ENCODE results near the gene DCC. TPM values are rescaled to one million over a fixed set of nuclear protein-coding genes. Genes with fewer than 3 reads are reported as not detected.

DCC gene
- total and polyA plus RNA-seq, 7 experiments from 2014 or later, result not detected

GRCh38 chr18:52766002-52766545 is 426.1 kb downstream of the DCC start:
- H3K9me3 Mint-ChIP-seq, result peaks cover 0 to 17% (median 4%) of the 10 kb centered on the region in 11 donors
- DNase-seq (no peak), ATAC-seq (no peak)
- Histone ChIP-seq H3K36me3 (ENCODE audit: control insufficient read depth in 2 of 3, insufficient read depth in 3 of 3, low read length in 3 of 3) (no peaks in the 10 kb centered on the region), H3K9me3 (ENCODE audit: control insufficient read depth in 2 of 3, low read length in 3 of 3) (no peaks in the 10 kb centered on the region), H3K27ac (ENCODE audit: low read depth, low read length) (no peak overlapping the region), H3K27me3 (ENCODE audit: control insufficient read depth in 2 of 2, insufficient read depth in 2 of 2, low read length in 2 of 2) (no peaks in the 10 kb centered on the region), H3K4me3 (ENCODE audit: low read length) (no peak overlapping the region), H3K4me1 (ENCODE audit: control insufficient read depth in 2 of 2, insufficient read depth in 2 of 2, low read length in 2 of 2) (no peaks in the 10 kb centered on the region)
- H3K27ac Mint-ChIP-seq, result no peak overlapping the region
- H3K4me1 Mint-ChIP-seq, result no peaks in the 10 kb centered on the region
- H3K4me3 Mint-ChIP-seq, result no peak overlapping the region
- no peaks in the 10 kb centered on the region for H3K27me3 Mint-ChIP-seq
- CTCF ChIA-PET, result no interaction called here
- intact Hi-C loops (cut with micrococcal nuclease), result no loop called here
- no peaks in the 10 kb centered on the region for H3K36me3 Mint-ChIP-seq
- POLR2A ChIA-PET, result no interaction called here

GRCh38 chr18:52781113-52781512 is 441.1 kb downstream of the DCC start:
- no peak overlapping the region for H3K4me3 Mint-ChIP-seq
- H3K36me3 Mint-ChIP-seq, result no peaks in the 10 kb centered on the region
- Histone ChIP-seq H3K4me3 (ENCODE audit: low read length) (no peak overlapping the region), H3K36me3 (ENCODE audit: control insufficient read depth in 2 of 3, insufficient read depth in 3 of 3, low read length in 3 of 3) (no peaks in the 10 kb centered on the region), H3K4me1 (ENCODE audit: control insufficient read depth in 2 of 2, insufficient read depth in 2 of 2, low read length in 2 of 2) (no peaks in the 10 kb centered on the region), H3K27me3 (ENCODE audit: control insufficient read depth in 2 of 2, insufficient read depth in 2 of 2, low read length in 2 of 2) (no peaks in the 10 kb centered on the region), H3K9me3 (ENCODE audit: control insufficient read depth in 2 of 3, low read length in 3 of 3) (no peaks in the 10 kb centered on the region), H3K27ac (ENCODE audit: low read depth, low read length) (no peak overlapping the region)
- peaks cover 0 to 22% (median 5%) of the 10 kb centered on the region in 11 donors for H3K9me3 Mint-ChIP-seq
- DNase-seq (no peak), ATAC-seq (no peak)
- no peaks in the 10 kb centered on the region for H3K4me1 Mint-ChIP-seq
- CTCF ChIA-PET, result no interaction called here
- POLR2A ChIA-PET, result no interaction called here
- no peak overlapping the region for H3K27ac Mint-ChIP-seq
- intact Hi-C loops (cut with micrococcal nuclease), result no loop called here
- no peaks in the 10 kb centered on the region for H3K27me3 Mint-ChIP-seq

GRCh38 chr18:52791321-52791720 is 451.3 kb downstream of the DCC start:
- intact Hi-C loops (cut with micrococcal nuclease), result no loop called here

GRCh38 chr18:52812834-52813233 is 472.8 kb downstream of the DCC start:
- ChIA-PET CTCF (no interaction called here), POLR2A (no interaction called here)
- Mint-ChIP-seq H3K27me3 (no peaks in the 10 kb centered on the region), H3K27ac (no peak overlapping the region), H3K4me3 (no peak overlapping the region), H3K4me1 (no peaks in the 10 kb centered on the region), H3K9me3 (peaks cover 0 to 27% (median 8%) of the 10 kb centered on the region in 11 donors), H3K36me3 (no peaks in the 10 kb centered on the region)
- Histone ChIP-seq H3K4me3 (ENCODE audit: low read length) (no peak overlapping the region), H3K27me3 (ENCODE audit: control insufficient read depth in 2 of 2, insufficient read depth in 2 of 2, low read length in 2 of 2) (no peaks in the 10 kb centered on the region), H3K9me3 (ENCODE audit: control insufficient read depth in 2 of 3, low read length in 3 of 3) (no peaks in the 10 kb centered on the region), H3K27ac (ENCODE audit: low read depth, low read length) (no peak overlapping the region), H3K4me1 (ENCODE audit: control insufficient read depth in 2 of 2, insufficient read depth in 2 of 2, low read length in 2 of 2) (no peaks in the 10 kb centered on the region), H3K36me3 (ENCODE audit: control insufficient read depth in 2 of 3, insufficient read depth in 3 of 3, low read length in 3 of 3) (no peaks in the 10 kb centered on the region)
- DNase-seq (no peak), ATAC-seq (no peak)
- intact Hi-C loops (cut with micrococcal nuclease), result no loop called here

More at GRCh38 chr18:52791321-52791720, 451.3 kb downstream of the DCC start:
- DNase-seq (no peak), ATAC-seq (no peak)
- Histone ChIP-seq H3K36me3 (ENCODE audit: control insufficient read depth in 2 of 3, insufficient read depth in 3 of 3, low read length in 3 of 3) (no peaks in the 10 kb centered on the region), H3K4me3 (ENCODE audit: low read length) (no peak overlapping the region), H3K27ac (ENCODE audit: low read depth, low read length) (no peak overlapping the region), H3K27me3 (ENCODE audit: control insufficient read depth in 2 of 2, insufficient read depth in 2 of 2, low read length in 2 of 2) (no peaks in the 10 kb centered on the region), H3K4me1 (ENCODE audit: control insufficient read depth in 2 of 2, insufficient read depth in 2 of 2, low read length in 2 of 2) (no peaks in the 10 kb centered on the region), H3K9me3 (ENCODE audit: control insufficient read depth in 2 of 3, low read length in 3 of 3) (peaks cover 0 to 30% (median 7%) of the 10 kb centered on the region in 3 experiments)
- Mint-ChIP-seq H3K4me1 (no peaks in the 10 kb centered on the region), H3K27ac (no peak overlapping the region), H3K27me3 (no peaks in the 10 kb centered on the region), H3K36me3 (peaks cover 0 to 10% (median 4%) of the 10 kb centered on the region in 5 donors), H3K9me3 (peaks cover 16 to 76% (median 31%) of the 10 kb centered on the region in 11 donors), H3K4me3 (no peak overlapping the region)
- CTCF ChIA-PET, result no interaction called here
- POLR2A ChIA-PET, result no interaction called here

GRCh38 chr18:52813635-52814416 is 473.8 kb downstream of the DCC start:
- ChIA-PET CTCF (no interaction called here), POLR2A (no interaction called here)
- no peaks in the 10 kb centered on the region for H3K4me1 Mint-ChIP-seq
- H3K4me3 Mint-ChIP-seq, result no peak overlapping the region
- no peak for DNase-seq
- H3K9me3 ChIP-seq (ENCODE audit: control insufficient read depth in 2 of 3, low read length in 3 of 3), result no peaks in the 10 kb centered on the region
- H3K27me3 ChIP-seq (ENCODE audit: control insufficient read depth in 2 of 2, insufficient read depth in 2 of 2, low read length in 2 of 2), result no peaks in the 10 kb centered on the region
- no peak for ATAC-seq
- no peak overlapping the region for H3K27ac ChIP-seq (ENCODE audit: low read depth, low read length)
- no peaks in the 10 kb centered on the region for H3K4me1 ChIP-seq (ENCODE audit: control insufficient read depth in 2 of 2, insufficient read depth in 2 of 2, low read length in 2 of 2)
- no peak overlapping the region for H3K27ac Mint-ChIP-seq
- intact Hi-C loops (cut with micrococcal nuclease), result no loop called here
- no peaks in the 10 kb centered on the region for H3K36me3 Mint-ChIP-seq
- no peak overlapping the region for H3K4me3 ChIP-seq (ENCODE audit: low read length)
- H3K27me3 Mint-ChIP-seq, result no peaks in the 10 kb centered on the region
- no peaks in the 10 kb centered on the region for H3K36me3 ChIP-seq (ENCODE audit: control insufficient read depth in 2 of 3, insufficient read depth in 3 of 3, low read length in 3 of 3)
- H3K9me3 Mint-ChIP-seq, result peaks cover 0 to 25% (median 6%) of the 10 kb centered on the region in 11 donors

- H3K27ac Mint-ChIP-seq, result no peak overlapping the region
- peaks cover 0 to 15% (median 3%) of the 10 kb centered on the region in 11 donors for H3K9me3 Mint-ChIP-seq
- intact Hi-C loops (cut with micrococcal nuclease), result no loop called here
- H3K36me3 Mint-ChIP-seq, result no peaks in the 10 kb centered on the region
- Histone ChIP-seq H3K27ac (ENCODE audit: low read depth, low read length) (no peak overlapping the region), H3K4me3 (ENCODE audit: low read length) (no peak overlapping the region), H3K27me3 (ENCODE audit: control insufficient read depth in 2 of 2, insufficient read depth in 2 of 2, low read length in 2 of 2) (no peaks in the 10 kb centered on the region), H3K4me1 (ENCODE audit: control insufficient read depth in 2 of 2, insufficient read depth in 2 of 2, low read length in 2 of 2) (no peaks in the 10 kb centered on the region), H3K9me3 (ENCODE audit: control insufficient read depth in 2 of 3, low read length in 3 of 3) (no peaks in the 10 kb centered on the region), H3K36me3 (ENCODE audit: control insufficient read depth in 2 of 3, insufficient read depth in 3 of 3, low read length in 3 of 3) (no peaks in the 10 kb centered on the region)
- ChIA-PET CTCF (no interaction called here), POLR2A (no interaction called here)
- no peaks in the 10 kb centered on the region for H3K4me1 Mint-ChIP-seq
- H3K27me3 Mint-ChIP-seq, result no peaks in the 10 kb centered on the region
- H3K4me3 Mint-ChIP-seq, result no peak overlapping the region
- DNase-seq (no peak), ATAC-seq (no peak)
Observed at GRCh38 chr18:52815651-52816050, 475.7 kb downstream of the DCC start.

GRCh38 chr18:52816121-52816520 is 476.1 kb downstream of the DCC start:
- peaks cover 0 to 18% (median 4%) of the 10 kb centered on the region in 11 donors for H3K9me3 Mint-ChIP-seq
- no peaks in the 10 kb centered on the region for H3K36me3 Mint-ChIP-seq
- H3K9me3 ChIP-seq (ENCODE audit: control insufficient read depth in 2 of 3, low read length in 3 of 3), result no peaks in the 10 kb centered on the region
- no peak overlapping the region for H3K4me3 ChIP-seq (ENCODE audit: low read length)
- H3K27me3 Mint-ChIP-seq, result no peaks in the 10 kb centered on the region
- no peak overlapping the region for H3K4me3 Mint-ChIP-seq
- no peak for DNase-seq
- ATAC-seq, result no peak
- no peaks in the 10 kb centered on the region for H3K4me1 ChIP-seq (ENCODE audit: control insufficient read depth in 2 of 2, insufficient read depth in 2 of 2, low read length in 2 of 2)
- H3K27ac Mint-ChIP-seq, result no peak overlapping the region
- H3K27ac ChIP-seq (ENCODE audit: low read depth, low read length), result no peak overlapping the region
- ChIA-PET CTCF (no interaction called here), POLR2A (no interaction called here)
- no peaks in the 10 kb centered on the region for H3K4me1 Mint-ChIP-seq
- intact Hi-C loops (cut with micrococcal nuclease), result no loop called here
- no peaks in the 10 kb centered on the region for H3K36me3 ChIP-seq (ENCODE audit: control insufficient read depth in 2 of 3, insufficient read depth in 3 of 3, low read length in 3 of 3)
- H3K27me3 ChIP-seq (ENCODE audit: control insufficient read depth in 2 of 2, insufficient read depth in 2 of 2, low read length in 2 of 2), result no peaks in the 10 kb centered on the region

All from naive thymus-derived CD4-positive, alpha-beta T cell (primary cell).